Gastroesophageal sphincter (tissue), 3 donors: ENCODE results near the gene CDH4.

Experiments used
- CTCF ChIP-seq, 4 experiments: fragments of 200-600 bp in 2 of 4; fragments of 450-650 bp in 2 of 4; sonication (generic) in 1 of 4; IDR thresholded peaks; one replicate each; pipeline ENCODE4 v1.5.1; 2017 to 2019; ENCODE audit warnings: antibody characterized with exemption in 4 of 4, mild to moderate bottlenecking in 2 of 4, moderate library complexity in 2 of 4
- EP300 ChIP-seq: sonication (generic); formaldehyde crosslinking; IDR thresholded peaks from one replicate; pipeline ENCODE4 v1.6.1; 2017; ENCODE audit warnings: antibody characterized with exemption, mild to moderate bottlenecking
- POLR2A ChIP-seq, 2 donors: fragments of 450-650 bp; IDR thresholded peaks; one replicate each; pipeline ENCODE4 v1.6.1; 2017; ENCODE audit warnings: antibody characterized with exemption in 2 of 2, mild to moderate bottlenecking in 2 of 2, moderate library complexity in 1 of 2

GRCh38 chr20:61757678-61758563 is 505.9 kb downstream of the CDH4 start:
- TF ChIP-seq CTCF (IDR thresholded peaks at IDR 0.05) (no peak), POLR2A (IDR thresholded peaks at IDR 0.05) (no peak), EP300 (no peak)
